CD1c-positive myeloid dendritic cell (primary cell): Measurements from ENCODE around the gene RASGEF1C.
A peak's percentile ranks its signal among the peaks of the same experiment; 100 is the strongest.
"Not testable (repeated sequence)": the region's sequence is repeated elsewhere in the genome, so short reads cannot be mapped to it uniquely, and the experiment has no call there.

Experiments
- DNase-seq: peaks from one replicate; pipeline ENCODE4 v3.0.0-alpha.2; 2016; ENCODE audit errors: extremely low spot score

The RASGEF1C gene

DNA sequence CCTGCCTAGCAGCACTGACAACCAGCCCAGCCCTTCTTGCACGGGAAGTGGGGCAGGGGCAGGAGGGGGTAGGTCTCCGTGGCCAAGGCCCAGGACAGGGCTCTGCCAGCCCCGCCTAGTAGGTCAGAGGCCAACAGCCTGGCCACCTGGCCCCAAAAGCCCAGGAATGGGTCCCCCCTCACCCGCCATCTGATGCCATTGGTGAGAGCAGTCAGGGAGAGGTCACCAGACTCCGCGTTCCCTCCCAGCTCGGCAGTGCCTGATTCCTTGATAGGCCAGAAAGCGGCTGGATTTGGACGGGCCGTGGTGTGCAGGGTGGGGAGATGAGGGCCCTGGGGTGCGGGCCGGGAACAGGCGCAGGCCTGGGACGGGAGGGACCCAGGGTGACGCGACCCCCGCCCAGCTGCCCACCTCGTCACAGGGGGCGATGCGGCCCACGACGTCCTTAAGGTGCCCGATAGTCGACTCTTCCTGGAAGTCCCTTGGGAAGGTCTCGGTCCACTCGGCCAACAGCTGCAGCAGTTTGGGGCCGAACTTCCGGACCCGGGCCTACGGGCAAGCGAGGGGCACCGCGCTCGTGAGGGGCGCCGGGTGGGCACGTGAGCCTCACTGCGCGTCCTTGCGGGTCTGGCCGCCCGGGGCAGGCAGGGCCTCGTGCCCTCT lies 72.9 kb downstream of the RASGEF1C start:
- no peak for DNase-seq

DNA sequence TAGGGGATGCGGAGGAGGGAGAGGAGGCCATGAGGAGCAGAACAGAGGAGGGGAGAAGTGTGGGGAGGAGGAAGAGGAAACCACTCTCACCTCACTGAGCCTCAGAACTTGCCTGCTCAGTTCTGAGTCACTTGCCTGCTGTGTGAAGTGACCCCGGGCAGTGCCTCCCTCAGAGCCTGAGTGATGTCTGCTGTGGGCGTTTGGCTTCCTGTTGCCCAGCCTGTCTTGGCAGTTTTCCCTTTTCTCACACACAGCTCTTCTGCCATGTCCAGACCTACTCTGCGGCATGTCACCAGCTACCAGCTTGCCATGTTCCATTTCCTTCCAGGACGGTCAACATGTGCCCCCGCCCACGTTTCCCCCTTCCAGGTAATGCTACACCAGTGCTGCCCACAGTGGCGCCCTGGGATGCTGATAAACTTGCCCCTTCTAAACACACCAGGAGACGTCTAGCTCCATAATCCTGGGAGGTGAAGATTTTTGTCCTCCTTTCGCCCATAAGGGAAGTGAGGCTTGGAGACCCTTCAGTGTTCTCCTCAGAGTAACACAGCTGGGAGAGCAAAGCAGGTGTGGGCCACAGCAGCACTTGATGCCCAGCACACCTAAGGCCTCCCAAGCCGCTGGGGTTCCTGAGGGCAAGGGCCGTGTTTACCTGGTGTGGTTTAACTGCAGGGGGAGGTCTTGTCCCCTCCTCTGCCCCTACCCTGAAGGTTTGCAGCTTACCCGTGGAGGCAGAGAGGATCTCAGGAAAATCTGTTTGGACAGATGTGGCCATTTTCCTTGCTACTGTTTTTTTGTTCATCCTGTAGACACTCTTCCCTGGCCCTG lies 73.7 kb downstream of the RASGEF1C start:
- peak; percentile 91 for DNase-seq

DNA sequence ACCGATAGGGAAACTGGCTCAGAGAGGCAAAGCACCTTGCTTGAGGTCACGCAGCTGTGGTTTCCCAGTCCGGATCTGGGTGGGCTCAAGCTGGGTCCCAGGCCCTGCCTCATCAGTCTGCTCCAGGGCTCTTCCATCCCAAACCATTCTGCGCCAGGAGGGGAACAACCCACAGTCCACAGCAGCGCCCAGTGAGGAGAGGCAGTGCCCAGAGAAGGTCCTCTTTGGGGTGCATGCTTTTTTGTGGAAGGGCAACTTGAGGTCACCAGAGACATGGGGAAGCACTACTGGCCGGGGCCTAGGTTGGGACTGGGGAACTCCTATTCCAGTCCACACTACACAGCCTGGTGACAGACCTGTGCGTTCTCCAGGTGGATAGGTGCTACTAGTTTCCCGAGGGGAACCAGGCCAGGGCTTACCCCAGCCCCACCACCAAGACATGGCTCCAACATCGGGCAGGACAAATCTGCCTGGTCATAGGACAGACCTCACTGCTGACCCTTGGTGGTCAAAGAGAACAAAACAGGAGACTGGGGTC lies 75.0 kb downstream of the RASGEF1C start:
- peak; percentile 14 for DNase-seq

DNA sequence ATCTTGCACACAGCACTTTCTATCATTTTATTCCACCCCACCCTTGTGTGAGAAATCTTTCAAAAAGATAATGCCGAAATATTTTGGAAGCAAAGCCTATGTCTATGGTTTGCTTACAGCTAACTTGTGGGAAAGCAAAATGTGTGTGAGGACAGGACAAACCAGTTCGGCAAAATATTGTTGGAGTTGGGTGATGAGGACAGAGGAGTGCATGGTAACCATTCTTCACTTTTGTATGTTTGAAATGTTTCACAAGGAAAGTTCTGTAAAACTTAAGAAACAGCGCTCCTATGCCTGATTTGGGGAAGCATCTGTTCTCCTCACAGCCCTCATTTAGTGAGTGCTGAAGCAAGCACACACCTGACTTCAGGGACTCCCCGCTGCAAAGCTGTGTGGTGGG lies 75.5 kb downstream of the RASGEF1C start:
- peak; percentile 15 for DNase-seq

DNA sequence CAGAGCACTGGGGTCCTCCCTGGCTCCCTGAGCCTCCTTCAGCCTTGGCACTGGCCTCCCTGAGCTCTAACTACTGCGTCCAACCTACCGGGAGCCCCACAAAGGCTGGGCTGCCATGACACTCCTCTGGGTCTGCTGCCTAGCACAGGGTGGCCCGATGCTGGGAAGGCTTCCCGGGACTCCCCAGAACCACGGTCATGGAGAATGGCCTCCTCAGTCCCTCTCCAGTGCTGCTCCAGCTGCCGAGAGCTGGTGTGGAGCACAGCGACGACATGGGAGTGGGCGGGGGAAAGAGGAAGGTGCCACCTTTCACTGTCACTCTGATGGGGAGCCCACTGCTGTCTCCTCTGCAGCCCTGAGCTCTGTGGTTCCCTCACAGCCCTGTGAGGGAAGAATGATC lies 76.0 kb downstream of the RASGEF1C start:
- peak; percentile 59 for DNase-seq

DNA sequence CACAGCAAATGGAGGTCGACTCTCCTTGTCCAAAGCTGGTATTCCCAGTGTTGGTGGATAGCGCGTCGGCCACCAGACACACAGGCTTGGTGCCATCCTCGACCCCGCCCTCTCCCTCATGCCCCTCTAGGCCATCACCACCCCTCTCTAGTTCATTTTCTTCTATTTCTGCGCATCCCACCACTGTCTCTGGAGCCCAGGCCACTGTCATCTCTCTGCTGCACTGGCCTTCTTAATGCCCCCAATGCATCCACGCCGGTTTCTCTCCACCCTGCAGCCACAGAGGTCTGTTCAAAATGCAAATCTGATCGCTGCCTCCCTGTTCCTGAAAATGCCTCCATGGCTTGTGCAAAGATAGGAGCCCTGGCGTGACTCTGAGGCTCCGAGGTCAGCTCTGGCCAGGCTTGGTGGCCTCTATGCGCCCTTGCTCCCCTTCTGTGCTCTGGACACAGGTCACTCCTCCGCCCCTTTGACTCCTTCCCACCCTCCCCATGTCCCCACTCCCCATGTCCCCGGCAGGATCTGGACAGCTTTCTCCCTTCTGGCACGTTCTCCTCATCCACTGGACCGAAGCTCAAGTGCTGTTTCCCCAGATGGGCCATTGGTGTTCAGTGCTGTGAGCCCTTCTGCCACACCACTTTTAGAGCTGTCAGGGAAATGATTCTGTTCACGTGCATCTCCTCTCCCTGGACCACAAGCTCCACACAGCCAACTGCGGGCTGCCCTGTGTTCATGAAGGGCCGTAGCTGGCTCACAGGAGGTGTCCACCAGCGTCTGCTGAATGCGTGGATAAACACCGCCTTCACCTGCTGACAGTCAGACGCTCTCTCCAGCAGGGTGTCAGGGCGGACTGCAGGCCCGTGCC lies 77.9 kb downstream of the RASGEF1C start:
- DNase-seq: no peak

DNA sequence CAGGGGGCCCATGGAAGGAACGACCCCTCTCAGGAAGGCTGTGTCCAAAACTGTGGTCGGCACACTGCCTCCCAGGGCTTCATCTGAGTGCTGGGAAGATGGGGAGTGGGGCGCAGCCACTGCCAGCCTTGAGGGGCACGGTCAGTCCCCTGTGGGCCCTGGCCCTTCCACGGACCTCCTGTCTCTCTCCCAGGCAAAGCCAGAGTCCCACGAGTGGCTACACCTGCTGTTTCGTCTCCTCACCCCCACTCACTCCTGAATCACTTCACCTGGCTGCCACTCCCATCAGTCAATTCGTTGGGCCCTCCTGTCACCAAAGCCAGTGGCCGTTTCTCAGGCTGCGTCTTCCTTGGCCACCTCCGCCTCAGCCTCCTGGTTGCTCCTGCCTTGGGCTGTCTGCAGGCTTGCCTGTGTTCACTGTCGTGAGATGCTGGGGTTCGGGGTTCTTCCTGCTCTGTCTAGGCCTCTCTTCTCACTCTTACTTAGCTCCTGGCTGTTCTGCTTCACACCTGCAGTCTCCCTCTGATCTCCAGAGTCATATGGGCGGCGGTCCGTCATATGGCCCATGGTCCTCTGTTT lies 78.6 kb downstream of the RASGEF1C start:
- DNase-seq: no peak

DNA sequence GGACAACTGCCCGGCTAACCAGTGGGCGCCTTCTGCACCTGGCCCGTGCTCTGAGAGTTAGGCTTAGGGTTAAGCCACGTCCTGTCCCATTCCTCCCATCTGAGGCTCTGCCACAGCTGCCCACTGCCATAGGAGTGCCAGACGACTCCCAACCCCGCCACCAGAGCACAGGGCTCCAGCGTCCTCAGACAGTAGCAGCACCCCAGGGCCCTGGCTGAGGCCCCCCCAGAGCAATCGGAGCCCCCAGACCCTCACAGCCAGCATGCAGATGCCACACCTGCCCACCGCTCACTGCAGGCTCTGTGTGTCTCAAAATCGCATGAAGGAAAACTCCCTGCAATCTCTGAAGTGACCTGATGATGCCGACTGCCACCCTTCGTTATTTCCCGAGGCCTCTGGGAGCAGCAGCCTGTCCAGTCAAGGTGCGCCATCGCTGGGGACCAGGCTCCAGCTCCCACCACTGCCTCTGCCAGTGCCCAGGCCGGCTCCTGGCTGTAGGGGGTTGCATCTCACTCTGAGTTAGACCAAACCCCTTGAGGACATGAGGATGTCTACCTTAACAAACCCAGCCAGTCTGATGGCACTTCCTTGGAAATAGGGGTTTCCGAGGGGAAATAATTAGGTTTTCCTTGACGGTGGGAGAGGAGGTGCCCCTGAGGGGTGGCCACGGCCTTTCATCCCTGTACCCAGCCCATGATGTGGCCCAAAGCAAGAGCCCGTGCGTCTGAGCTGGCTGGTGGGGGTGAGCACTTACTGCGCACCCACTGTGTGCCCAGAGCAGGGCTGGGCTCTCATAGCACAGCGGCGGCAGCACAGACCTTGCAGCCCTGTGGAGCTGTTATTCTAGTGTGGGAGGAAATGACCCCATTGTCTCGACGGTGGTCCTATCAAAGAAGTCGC lies 79.5 kb downstream of the RASGEF1C start:
- DNase-seq: no peak

DNA sequence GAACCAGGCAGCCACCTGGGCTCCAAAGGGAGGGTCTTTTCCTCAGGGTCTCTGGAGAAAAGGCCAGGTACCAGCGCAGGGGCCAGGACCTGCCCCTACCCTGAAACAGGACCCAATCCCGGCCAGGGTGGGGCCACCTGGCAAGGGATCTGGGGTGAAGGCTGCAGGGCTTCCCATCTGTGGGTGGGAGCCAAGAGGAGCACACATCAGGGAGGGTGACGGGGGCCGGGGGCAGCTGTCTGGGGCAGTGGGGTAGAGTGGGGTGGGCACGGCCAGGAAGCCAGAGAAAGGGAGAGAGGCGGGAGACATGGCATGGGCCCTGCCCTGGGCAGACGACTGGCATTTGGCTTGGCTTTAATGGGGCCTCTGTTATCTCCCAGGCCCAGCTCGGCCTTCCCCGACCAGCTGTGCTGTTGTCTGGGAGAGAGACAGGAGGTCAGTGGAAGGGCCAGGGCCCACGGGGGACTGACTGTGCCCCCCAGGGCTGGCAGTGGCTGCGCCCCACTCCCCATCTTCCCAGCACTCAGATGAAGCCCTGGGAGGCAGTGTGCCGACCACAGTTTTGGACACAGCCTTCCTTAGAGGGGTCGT lies 80.2 kb downstream of the RASGEF1C start:
- no peak for DNase-seq

DNA sequence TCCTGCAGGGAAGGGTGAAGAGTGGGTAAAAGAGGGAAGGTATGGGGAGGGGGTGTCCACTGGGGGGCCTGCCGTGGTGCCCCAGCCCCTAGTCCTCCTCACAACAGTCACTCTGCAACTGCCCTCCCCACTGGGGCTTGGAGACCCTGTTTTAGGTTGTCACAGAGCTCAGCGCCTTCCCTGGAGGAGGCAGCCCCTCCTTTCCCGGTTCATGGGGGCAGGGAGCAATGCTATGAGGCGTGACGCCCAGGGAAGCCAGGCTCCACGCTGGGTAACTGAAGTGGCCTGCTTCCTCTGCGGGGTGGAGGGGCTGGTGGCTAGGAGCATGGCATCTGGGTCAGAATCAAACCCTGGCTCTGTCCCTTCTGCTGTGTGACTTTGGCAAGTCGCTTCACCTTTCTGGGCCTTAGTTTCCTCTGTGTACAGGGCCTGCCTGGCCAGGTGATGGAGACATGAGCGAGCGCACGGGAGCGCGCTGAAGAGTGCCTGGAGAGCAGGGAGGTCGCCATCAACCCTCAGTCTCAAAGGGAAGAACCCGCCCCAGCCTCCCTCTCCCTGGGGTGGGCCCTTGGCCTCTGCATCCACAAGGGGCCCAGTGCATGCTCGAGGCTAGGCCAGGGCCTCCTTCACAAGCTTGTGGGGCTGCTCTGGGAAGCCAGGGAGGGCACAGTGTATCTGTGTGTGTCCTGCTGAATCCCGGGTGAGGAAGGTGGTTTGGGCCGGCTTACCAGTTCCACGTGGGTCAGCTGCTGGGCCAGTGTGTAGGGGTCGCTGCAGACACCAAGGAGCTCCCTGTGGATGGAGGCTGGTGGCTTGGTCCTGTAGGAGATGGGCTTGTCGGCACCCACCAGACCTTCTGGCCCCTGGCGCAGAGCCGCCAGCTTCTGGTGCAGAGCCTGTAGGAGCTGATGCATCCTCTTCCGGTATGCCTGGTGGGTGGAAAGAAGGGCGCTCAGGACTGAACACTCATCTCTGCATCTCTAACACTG lies 81.0 kb downstream of the RASGEF1C start:
- no peak for DNase-seq

DNA sequence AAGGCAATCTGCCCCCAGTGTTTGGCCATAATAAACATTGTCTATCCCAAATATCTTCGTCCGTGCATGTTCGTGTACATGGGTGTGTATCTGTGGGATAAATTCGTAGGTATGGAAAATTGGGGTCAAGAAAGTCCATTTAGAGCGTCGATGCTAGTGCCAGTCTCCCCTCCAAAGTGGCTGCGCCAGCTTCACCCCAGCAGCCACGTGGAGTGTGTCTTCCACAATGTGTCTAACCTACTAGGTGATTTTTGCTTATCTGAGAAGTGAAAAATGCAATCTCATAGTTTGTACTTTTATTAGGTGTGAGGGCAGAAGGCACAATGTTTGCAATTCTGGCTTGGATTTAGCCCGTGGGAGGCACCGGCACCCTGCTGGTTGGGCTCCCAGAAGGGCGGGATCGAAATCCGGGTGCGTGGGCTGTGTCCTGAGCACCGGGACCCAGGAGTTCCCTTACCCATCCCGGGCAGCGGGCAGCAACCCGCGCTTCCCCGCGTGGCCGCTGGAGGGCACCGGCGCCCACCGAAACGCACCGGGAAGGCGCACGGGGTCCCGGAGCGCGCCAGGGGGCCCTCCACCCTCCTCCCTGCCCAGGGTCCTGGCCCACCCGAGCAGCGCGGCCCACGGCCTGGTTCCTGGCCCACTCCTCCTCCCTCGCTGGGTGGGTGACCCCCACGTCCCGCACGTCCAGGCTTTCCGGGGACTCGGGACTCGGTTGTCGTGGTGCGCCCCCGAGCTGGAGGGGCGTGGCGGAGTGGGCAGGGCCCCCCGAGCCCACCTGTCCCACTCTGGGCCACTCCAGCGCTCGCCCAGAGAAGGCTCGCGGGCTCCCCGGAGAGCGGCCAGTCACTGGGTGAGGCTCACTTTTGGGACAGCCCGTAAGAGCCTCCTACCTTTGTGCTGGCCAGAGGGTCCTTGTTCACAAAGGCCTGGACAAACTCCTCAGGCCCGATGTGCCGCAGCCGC lies 82.0 kb downstream of the RASGEF1C start:
- DNase-seq: peak; percentile 40

DNA sequence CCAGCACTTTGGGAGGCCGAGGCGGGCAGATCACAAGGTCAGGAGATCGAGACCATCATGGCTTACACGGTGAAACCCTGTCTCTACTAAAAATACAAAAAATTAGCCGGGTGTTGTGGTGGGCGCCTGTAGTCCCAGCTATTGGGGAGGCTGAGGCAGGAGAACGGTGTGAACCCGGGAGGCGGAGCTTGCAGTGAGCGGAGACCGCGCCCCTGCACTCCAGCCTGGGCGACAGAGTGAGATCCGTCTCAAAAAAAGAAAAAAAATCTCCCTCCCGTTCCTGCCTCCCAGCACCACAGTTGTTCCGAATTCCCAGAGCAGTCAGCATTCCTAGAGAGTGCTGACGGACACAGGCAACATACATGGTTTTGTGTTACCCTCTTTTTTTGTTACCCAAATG lies 82.9 kb downstream of the RASGEF1C start:
- DNase-seq: not testable (repeated sequence)

DNA sequence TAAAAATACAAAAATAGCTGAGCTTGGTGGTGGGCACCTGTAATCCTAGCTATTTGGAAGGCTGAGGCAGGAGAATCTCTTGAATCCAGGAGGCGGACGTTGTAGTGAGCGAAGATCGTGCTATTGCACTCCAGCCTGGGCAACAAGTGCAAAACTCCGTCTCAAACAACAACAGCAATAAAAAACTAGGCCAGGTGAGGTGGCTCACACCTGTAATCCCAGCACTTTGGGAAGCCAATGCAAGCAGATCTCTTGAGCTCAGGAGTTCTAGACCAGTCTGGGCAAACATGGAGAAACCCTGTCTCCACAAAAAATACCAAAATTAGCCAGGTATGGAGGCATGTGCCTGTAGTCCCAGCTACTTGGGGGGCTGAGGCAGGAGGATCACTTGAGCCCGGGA lies 84.3 kb downstream of the RASGEF1C start:
- DNase-seq: not testable (repeated sequence)

DNA sequence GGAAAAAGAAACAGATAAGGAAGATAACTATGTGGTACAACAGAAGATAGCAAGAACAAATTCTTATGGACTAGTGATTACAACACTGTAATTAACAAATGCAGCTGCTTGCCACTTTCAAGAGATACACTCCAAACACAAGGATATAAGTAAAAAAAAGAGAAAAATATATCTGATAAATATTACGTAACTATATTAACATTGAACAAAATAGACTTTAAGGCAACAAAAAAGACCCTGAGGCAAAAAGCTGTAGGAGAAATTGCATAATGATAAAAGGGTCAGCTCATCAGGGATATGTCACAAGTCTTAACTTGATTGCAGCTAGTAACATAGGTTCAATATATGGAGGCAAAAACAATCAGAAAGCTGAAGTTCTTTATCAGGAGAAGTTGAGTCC lies 86.1 kb downstream of the RASGEF1C start:
- no peak for DNase-seq

DNA sequence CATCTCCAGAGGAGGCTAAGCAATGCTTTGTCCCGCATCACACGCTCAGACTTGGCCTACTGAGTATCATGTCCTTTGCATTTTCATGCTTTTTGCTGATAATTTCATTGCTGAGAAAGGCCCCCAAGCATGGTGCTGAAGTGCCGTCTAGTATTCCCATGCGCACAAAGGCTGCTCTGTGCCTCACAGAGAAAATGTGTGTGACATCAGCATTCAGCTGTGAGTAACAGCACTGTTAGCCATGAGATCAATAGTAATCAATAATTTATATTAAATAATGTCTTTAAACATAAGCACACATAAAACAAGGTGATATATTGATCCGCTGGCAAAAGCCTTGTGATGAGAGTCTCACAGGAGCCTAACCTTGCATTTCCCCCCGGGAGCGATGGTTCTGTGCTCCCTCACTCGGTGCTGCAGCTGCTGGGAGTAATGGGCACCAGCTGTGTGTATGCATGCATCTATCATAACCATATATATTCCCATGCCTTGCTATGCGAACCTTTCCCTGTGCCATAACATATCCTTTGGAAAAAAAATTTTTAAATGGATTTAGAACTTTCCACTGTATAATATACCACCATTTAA lies 87.1 kb downstream of the RASGEF1C start:
- no peak for DNase-seq

DNA sequence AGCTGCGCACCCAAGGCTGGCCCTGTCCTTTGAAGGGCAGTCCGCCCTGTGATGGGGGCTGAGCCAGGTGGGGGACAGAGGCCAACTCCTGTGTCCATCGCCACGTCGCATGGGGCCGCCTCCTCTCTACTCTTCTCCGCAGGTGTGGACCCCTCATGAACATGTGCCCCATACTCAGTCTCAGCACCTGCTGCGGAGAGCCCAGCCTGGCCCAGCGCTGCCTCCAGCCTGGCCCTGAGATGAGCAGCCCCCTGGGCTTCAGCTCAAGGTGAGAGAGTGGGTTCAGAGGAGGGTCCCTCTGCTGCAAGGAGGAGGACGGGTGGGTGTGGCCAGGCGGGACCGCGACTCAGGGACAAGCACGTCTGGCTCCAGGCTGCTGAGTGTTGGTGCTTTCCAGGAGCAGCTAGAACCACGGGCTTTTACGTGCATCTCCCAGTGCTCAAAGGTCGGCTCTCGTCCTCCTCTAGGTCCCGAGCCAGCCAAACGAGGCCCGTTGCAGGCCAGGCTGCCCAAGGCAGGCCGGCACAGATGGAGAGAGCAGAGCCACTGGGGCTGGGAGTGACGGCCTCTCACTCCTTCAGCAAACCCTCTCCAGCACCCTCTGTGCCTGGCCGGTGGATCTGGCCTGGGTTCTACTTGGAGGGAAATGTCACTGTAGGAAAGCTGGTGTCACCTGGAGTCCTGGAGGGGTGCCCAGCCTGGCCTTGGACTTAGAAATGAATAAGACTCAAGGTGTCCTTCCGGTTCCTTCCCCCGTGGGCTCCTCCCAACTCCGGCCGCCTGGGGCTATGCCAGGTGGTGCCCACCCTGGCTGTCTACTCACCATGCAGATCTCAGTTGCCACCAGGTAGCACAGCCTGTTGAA lies 88.5 kb downstream of the RASGEF1C start:
- no peak for DNase-seq

DNA sequence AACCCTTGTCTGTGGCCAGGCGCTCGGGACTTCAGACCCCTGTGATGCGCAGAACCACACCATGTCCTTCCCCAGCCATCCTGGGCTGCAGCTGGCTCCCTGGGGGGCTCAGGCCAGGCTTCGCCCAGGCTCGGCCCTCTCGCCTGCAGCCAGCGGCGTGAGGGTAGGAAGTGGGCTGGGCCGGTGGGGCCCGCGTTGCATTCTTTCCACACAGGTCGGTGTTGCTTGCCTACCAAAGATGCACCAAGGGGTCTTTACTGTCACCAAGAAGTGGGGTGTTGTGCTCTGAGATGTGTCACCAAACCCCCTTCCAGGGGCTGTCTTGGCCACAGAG lies 89.1 kb downstream of the RASGEF1C start:
- DNase-seq: no peak
